Astrocyte of the cerebellum (primary cell): ENCODE measurements around the gene SETD3.

Experiments
- DNase-seq: peaks from one replicate; pipeline ENCODE4 v3.0.0-alpha.2; 2011; ENCODE audit warnings: low read depth
- H3K4me3 ChIP-seq: 2 replicates; pipeline ENCODE4 v1.5.1; 2011; ENCODE audit warnings: mild to moderate bottlenecking, low read depth, low read length, moderate library complexity
- in situ Hi-C: cut with HindIII; loops from 2 replicates; pipeline ENCODE4 v1.10.0; 2017; ENCODE audit warnings: low sequenced_read_pairs
- TF ChIP-seq, protein P1 (sequence below): IDR thresholded peaks from 2 replicates; pipeline ENCODE4 v1.5.1; 2012; ENCODE audit warnings: low read length, low read depth, moderate library complexity, mild to moderate bottlenecking; ENCODE audit errors: missing control alignments

Gene SETD3

DNA sequence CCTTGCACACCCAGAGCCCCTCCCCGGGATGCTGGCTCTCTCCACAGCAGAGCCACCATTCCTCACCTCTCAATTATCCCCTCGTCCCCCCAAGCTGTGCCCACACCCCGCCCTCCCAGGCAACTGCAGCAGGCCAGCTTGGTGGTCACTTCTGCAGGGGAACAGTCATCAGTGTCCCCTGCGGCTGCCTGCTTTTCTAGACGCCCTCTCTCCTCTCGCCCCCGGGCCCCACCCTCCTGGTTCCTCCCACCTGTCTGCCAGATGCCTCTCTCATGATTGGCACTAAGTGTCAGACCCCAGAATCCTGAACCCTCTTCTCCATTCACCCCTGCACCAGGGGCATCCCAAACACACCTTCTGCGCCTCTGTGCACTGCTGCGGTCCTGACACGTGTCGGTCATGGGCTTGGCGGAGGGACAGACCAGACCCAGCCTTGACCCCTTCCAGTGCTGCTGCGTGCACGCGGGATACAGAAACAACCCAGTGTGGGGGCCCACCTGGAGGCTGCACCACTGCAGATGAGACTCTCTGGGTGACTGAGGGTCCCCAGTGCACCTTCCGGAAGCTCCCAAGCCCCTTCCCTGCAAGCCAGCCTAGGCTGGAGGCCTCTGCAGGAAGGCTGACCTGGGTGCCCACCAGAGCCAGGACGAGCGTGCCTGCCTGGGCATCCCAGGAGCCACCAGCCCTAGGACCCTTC lies 99.5 kb downstream of the SETD3 start:
- no peak overlapping the region for H3K4me3 ChIP-seq
- DNase-seq = no peak
- TF ChIP-seq, protein P1, sequence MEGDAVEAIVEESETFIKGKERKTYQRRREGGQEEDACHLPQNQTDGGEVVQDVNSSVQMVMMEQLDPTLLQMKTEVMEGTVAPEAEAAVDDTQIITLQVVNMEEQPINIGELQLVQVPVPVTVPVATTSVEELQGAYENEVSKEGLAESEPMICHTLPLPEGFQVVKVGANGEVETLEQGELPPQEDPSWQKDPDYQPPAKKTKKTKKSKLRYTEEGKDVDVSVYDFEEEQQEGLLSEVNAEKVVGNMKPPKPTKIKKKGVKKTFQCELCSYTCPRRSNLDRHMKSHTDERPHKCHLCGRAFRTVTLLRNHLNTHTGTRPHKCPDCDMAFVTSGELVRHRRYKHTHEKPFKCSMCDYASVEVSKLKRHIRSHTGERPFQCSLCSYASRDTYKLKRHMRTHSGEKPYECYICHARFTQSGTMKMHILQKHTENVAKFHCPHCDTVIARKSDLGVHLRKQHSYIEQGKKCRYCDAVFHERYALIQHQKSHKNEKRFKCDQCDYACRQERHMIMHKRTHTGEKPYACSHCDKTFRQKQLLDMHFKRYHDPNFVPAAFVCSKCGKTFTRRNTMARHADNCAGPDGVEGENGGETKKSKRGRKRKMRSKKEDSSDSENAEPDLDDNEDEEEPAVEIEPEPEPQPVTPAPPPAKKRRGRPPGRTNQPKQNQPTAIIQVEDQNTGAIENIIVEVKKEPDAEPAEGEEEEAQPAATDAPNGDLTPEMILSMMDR = no peak
- in situ Hi-C loops = no loop called here

- DNase-seq = no peak
- H3K4me3 ChIP-seq = no peak overlapping the region
- in situ Hi-C loops = no loop called here
- TF ChIP-seq, protein P1 = no peak
These were observed 100.3 kb downstream of the SETD3 start for GRCh38 chr14:99380402-99380801.

GRCh38 chr14:99378782-99379214 lies 101.9 kb downstream of the SETD3 start:
- DNase-seq = no peak
- no peak overlapping the region for H3K4me3 ChIP-seq
- TF ChIP-seq, protein P1 = no peak
- in situ Hi-C loops = no loop called here

- H3K4me3 ChIP-seq = no peak overlapping the region
- in situ Hi-C loops = no loop called here
- DNase-seq = no peak
- TF ChIP-seq, protein P1 = no peak
These were observed 102.7 kb downstream of the SETD3 start for GRCh38 chr14:99377951-99378350.

DNA sequence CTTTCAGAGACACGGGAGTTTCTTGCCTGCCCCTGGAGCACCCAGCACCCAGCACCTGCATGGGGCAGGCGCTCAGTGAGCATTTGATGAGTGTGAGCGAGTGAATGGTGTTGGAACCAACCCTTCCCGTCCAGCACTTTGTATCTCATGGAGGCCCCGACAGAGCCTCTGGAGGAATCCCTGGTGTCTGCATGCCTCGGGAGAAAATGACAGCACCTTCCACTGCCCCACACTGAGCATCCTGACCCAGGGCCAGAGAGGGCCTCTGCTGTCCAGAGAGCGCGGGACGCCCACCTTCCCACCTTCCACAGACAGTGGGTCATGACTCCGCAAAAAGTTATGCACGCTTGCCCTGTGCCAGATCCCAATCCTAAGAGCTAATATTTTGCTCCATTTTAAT lies 105.7 kb downstream of the SETD3 start:
- in situ Hi-C loops = no loop called here

DNA sequence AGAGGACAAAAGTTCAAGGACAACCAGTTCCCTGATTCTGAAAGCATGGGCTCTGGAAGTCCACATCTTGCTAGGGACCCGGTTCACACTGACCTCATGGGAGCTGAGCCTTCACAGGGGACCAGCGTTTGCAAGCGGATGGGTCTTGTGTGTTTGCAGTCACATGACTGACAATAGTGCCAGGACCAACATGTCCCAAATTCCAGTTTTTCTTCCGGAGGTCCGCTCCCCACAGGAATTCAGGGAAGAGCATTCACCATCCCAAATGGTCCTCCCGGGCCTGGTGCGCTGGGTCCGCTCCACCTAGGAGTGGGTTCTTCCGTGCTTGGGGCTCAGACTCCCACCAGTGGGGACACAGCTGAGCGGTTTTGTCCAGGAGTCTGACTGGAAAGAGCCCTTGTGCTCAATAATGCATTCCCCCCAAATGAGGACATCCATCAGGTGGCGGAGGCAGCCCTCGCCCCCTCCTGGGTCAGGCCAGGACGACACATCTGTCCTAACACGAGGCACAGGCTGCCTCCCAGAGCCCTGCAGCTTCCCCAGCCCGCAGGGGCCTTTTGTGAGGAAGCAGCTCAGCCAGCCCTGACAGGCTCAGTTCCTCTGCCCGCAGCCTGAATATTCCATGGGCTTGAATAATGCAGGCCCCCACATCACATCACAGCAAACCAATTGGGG lies 116.9 kb downstream of the SETD3 start:
- TF ChIP-seq, protein P1 = no peak
- no peak overlapping the region for H3K4me3 ChIP-seq
- in situ Hi-C loops = no loop called here
- no peak for DNase-seq

More for the DNA sequence above, 105.7 kb downstream of the SETD3 start:
- TF ChIP-seq, protein P1 = no peak
- DNase-seq = no peak
- no peak overlapping the region for H3K4me3 ChIP-seq
